DMS79 treated with DMSO at 0.1 percent for 48 hours (cell line): ENCODE data around the gene GCSAML.
"Not testable (repeated sequence)": the region's sequence is repeated elsewhere in the genome, so short reads cannot be mapped to it uniquely, and the experiment has no call there.

Source experiments
- DNase-seq: peaks from one replicate; lab custom pipeline; 2025; lab: John Stamatoyannopoulos, UW

Gene GCSAML

DNA sequence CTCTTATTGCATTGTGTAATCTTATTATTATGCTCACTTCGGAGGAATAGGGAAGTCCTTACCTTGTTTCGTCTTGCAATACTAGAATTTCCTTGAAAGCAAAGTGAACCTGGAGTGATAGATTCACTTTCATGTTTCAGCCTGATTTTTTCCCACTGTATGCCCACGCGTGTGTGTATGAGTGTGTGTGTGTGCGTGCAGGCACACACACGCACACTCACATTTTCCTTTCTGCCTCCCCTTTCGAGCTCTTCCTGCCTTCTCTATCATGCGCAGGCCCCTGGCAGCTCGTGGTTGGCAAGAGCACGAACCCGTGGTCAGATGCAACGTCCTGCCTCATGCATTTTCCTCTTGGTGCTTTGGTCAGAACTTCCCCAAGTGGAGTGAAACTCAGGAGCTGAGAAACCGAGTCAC is at the start of gene GCSAML:
GCSAML (plus strand) TSS at position 366 of the 414 bp plus-strand sequence. CDS start 58 bp downstream, outside the sequence.
- no peak for DNase-seq

- no peak for DNase-seq
Measured at GRCh38 chr1:247500865-247501264, 48.1 kb upstream of the GCSAML start.

DNA sequence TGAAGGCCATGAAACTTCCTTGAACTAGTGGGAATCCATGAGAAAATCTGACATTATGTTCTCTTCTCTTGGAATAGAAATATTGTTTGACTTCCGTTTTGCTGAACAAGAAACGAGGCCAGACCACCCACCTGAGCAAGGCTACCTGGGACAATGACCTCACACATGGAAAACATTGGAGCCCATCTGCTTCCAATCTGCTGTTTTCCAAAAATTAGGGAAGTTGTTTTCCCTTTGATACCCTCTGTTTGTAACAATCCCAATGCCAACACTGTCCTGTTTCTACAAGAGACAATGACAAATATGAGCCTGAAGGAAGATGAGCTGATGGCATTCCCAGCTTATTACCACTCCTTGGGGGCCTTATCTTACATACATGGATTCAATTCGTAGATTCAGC is 42.1 kb upstream of the GCSAML start:
- DNase-seq: no peak

- DNase-seq: no peak
Measured at GRCh38 chr1:247517795-247518612, 30.9 kb upstream of the GCSAML start.

- no peak for DNase-seq
Measured at GRCh38 chr1:247518613-247518891, 30.4 kb upstream of the GCSAML start.

GRCh38 chr1:247521886-247522285 is 27.0 kb upstream of the GCSAML start:
- not testable (repeated sequence) for DNase-seq

DNA sequence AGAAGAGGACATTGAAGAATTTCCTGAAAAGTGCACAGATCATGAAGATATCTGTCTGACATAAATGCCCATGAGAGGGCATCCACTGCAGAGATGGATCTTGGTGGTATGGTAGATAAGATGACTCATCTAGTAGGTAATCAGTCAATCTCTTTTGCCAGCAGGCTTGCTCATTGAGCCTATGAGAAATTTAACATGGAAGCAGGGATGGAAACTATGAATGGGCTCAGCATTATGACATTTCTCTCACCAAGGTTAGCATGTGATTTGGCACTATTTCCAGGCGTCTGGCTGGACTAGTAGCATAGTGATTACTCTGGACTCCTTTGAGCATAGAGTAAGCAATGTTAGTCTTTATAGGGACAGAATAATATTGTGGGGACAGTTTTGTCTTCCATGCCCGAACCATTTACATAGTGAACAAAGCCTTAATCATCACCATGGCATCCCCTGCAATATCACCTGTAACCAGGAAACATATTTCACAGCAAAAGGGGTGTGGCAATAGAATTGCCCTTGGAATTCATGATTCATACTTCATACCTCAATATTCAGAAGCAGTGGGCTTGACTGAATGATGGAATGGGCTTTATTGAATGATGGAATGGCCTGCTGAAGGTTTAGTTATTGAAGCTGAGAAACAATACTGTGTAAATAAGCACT is 20.0 kb upstream of the GCSAML start:
- DNase-seq: no peak

DNA sequence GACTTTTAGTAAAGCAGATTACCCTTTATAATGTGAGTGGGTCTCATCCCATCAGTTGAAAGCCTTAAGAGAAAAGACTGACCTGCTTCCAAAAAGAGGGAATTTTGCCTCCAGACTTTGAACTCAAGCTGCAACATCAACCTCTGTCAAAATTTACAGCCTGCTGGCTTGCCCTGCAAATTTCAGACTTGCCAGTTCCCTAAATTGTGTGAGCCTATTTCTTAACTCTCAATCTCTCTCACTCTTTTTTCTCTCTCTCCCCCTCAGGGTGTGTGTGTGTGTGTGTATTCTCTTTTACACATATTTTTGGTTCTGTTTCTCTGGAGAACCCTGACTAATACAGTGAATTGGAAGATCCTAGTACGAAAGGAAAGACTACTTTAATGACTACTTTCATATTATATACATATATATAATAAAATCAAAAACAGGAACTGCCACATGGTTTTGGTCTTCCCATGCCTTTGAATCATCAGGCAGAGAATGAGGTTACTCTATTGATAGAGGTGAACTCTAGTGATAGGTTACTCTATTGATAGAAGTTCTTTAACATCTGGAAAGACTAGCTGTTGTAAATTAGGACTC is 19.1 kb upstream of the GCSAML start:
- DNase-seq: no peak

DNA sequence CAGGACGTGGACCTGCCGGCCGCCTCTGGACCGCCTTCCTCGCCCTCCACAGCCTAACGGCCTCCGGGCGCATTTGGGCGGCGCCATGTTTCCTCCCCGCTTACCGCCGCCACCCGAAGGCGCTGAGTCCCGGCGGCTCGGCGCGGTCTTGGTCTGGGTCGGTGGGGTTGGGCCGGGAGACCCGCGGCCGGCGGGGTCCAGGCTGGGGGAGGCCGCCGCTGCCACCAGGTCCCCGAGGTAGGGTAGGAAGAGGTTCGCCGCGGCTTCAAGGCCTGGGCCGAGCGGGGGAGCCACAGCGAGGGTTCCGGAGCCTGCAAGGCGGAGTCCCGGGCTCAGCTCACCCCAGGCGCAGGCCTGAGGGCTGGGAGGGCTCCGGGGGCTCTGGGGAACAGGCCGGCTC is 18.1 kb upstream of the GCSAML start:
- no peak for DNase-seq

DNA sequence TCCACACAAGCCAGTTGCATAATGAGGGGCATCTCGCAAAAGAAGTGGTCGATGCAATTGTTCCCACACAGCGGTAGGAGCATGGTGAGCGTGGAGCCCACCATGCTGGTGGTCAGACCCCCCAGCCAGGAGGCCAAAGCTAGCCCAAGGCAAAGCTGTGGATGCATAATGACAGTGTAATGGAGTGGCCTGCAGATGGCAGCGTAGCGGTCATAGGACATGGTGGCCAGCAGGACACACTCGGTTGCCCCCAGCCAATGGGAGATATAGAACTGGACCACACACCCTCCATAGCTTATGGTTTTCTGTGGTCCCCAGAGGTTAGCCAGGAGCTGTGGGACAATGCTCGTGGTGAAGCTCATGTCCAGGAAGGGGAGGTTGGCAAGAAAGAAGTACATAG is 17.0 kb upstream of the GCSAML start:
- DNase-seq: no peak

GRCh38 chr1:247535402-247535801 is 13.5 kb upstream of the GCSAML start:
- no peak for DNase-seq

DNA sequence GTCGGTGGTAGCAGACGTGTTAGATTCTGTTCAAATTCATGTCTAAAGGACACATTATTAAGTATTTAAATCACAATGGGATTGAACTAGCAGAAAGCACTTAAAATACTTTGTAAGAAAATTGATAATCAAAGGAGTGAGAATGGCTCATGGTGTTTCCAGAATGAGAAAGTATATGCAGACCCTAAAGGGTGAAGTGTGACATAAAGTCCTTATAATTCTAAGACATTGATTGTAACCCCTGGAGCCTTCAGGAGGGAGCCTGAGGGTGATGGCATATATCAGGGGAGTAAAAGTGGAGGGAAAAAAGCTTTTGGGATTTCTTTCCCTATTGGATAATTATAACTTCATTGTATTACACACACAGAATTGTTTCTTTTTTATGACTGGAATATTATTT is 12.6 kb upstream of the GCSAML start, which contains the start of gene OR2C3:
OR2C3 (minus strand) TSS at position 101 of the 400 bp plus-strand sequence. CDS start 3,929 bp downstream, outside the sequence.
- DNase-seq: no peak

DNA sequence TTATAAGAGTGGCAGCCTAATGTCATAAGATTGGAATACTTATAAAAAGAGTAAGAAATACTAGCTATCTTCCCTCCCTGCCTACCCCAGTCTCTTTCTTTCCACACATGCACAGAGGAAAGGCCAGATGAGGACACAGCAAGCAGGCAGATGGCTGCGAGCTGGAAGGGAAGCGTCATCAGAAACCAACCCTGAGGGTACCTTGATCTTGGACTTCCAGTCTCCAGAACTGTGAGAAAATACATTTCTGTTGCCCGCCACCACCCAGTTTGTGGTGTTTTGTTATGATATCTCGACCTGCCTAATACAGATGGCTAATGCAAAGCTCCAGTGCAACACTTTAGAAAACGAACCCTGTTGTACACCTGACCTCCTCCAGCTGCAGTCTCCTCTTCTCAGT is 10.4 kb upstream of the GCSAML start:
- no peak for DNase-seq

DNA sequence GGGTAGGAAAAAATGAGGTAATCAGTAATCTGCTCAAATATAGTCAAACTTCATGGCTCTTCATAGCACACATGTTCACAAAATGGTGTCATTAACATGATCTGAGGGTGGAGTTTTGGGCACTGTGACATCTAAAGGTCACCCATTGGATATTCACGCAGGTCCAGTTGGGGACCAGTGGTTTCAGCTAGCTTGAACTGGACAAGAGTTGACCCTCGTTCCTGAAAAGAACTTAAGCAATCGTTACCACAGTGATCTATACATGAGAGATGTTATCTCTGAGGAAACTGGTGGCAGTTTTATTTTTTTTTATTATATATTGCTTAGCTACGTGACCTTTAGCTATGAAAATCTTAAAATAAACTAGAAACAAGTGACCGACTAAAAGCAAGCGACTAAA is 9.7 kb upstream of the GCSAML start:
- no peak for DNase-seq

DNA sequence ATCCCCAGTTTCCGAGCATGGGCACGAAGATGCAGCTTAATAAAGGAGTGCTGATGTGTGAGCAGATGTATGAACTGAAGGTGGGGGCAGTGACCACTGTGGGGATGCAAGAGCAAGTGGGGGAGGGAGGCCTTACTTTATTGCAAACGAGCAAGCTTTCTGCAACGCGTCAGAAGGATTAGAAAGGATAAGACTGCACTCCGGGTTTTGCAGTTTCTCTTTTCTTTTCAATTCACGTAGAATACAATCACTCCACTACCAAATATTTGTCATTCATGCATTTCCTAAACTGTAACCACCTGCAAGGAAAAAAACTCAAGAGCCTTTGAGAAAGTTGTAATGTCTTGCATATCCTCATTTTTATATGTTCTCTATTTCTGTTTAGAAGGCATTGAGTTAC is 8.4 kb upstream of the GCSAML start:
- no peak for DNase-seq

DNA sequence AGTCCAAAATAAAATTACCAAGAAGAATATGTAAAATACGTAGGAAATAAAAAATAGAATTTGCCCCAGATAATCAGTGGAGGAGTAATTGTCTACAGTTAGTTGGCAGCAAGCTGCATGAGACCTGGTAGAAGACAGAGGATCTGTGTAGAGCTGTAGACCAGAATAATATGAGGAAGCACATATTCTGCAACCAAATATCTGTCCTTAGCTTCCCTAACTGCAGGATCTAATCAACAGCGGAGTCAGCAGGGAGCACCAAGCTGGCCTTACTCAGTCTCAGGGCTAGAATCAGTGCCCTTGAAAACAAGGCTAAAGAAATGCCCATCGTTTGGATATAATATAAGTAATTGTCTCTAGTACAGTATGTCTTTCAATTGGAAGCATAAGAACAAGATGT is 6.1 kb upstream of the GCSAML start:
- no peak for DNase-seq

GRCh38 chr1:247548092-247548491 is 842 bp upstream of the GCSAML start:
- no peak for DNase-seq

DNA sequence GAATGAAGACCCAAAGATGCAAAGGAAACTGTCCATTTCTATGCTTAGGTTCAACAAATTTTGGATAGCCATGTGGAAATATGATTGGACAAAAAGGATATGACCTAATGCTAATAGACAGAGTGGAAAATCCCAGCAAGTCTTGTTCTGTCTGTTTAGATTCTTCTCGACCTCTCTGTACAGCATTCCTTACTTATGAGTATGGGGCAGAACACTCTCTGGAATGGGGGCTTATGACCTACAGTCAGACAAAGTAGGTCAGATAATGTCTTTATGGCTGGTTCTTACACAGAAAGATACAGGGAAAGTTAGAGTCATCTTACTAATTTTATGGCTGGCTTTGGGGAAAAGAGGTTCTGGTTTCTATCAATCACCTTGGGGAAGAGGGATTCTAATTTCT is 2.8 kb downstream of the GCSAML start:
- no peak for DNase-seq

DNA sequence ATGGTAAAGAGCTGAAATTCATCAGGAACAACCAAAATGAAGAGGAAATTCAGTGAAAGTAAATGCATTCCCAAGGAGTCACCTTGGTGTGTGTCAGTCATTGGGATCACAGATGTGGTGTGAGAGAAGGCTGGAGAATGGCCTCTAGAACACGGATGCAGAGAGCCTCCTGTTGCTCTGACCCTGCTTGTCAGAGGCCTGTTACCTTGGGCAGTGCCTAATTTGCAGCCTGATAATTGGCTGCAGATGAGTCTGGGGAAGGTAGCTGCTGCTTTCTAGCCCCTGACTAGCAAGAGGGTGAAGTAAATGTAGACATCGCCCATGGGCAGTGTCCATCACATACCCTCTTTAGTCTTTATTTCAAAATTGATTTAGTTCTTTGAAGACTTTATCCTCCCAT is 3.3 kb downstream of the GCSAML start:
- DNase-seq: no peak

GRCh38 chr1:247557926-247558674 is 9.2 kb downstream of the GCSAML start:
- no peak for DNase-seq

DNA sequence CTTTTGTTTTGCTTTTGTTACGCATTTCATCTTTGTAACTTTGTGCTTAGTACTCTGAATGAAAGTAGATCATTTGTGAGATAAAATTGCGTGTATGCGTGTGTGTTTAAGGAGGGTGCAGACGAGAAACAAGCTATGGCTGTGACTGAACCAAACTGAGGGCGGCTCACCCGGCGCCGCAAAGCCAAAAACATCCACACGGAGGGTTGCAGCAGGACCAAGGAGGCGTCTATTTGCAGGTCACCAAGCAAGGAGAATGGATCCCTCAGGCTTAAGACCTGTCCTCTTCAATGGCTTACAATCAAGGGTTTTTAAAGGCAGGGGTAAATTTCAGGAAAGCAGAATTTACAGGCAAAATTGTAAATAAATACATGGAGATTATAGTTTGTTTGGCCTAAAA is 12.8 kb downstream of the GCSAML start:
- DNase-seq: no peak

DNA sequence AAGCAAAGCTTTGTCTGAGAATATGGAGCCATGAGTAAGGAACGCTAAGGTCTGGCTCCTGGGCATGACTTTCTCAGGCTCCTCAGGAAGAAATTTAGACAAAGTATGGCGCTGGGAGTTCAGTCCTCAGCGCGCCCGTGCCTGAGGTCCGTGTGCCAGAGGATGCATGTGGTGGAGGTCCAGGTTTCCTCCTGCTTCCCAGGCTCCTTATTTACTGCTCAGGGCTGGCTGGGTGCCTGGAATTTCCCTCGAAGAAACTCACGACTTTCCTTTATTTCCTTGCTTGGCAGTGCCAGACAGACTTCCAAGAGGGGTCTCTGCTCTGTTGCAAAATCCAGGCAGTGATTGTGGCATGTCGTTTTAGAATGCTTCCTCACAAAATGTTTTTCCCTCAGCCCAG is 13.3 kb downstream of the GCSAML start:
- DNase-seq: no peak

DNA sequence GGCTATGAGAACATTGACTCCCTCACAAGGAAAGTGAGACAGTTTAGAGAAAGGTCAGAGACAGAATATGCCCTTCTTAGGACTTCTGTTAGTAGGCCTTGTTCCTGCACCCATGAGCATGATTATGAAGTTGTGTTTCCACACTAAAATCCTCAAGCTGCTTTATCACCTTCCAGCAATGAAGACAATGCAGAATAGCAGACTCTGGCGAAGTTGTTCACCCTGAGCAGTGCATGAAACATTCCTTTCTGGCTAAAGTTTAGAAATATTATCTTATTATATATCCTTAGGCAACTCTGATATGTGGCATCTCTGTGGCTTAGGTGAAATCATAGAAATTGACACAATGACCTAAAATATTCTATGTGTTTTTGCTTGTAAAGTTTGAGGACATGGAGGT is 25.3 kb downstream of the GCSAML start:
- no peak for DNase-seq
